Common myeloid progenitor, CD34-positive (primary cell): ENCODE data around the gene MGAT4C. TPM values are rescaled to one million over a fixed set of nuclear protein-coding genes. Genes with fewer than 3 reads are reported as not detected.
"Not testable (repeated sequence)": the region's sequence is repeated elsewhere in the genome, so short reads cannot be mapped to it uniquely, and the experiment has no call there.

ENCODE experiments used
- CTCF ChIA-PET: fragments of 350-600 bp; sonication (Branson Sonifier 250); formaldehyde crosslinking; loops from one replicate; lab custom pipeline; 2021; ENCODE audit warnings: antibody characterized with exemption; lab: Charles Lee
- POLR2A ChIA-PET: fragments of 350-600 bp; sonication (Branson Sonifier 250); formaldehyde crosslinking; loops from one replicate; lab custom pipeline; 2021; ENCODE audit warnings: antibody characterized with exemption; lab: Charles Lee
- DNase-seq, 3 donors: peaks; one replicate each; pipeline versions ENCODE4 v3.0.0 to v3.0.0-alpha.2; 2013
- H3K27ac ChIP-seq, 2 experiments: 1 replicate in 1 of 2; 2 replicates in 1 of 2; pipeline ENCODE4 v1.7.0; 2013; ENCODE audit warnings: inconsistent platforms in 2 of 2, low read length in 2 of 2, mild to moderate bottlenecking in 2 of 2, low read depth in 1 of 2, moderate library complexity in 1 of 2; ENCODE audit not compliant: severe bottlenecking in 2 of 2, insufficient read depth in 1 of 2, poor library complexity in 1 of 2
- H3K27me3 ChIP-seq, 5 experiments: replicated peaks in 2 of 5; 1 replicate in 3 of 5; 2 replicates in 2 of 5; pipeline versions ENCODE4 v1.6.1 to v1.7.0; 2013; ENCODE audit warnings: low read length in 4 of 5, mild to moderate bottlenecking in 2 of 5, moderate library complexity in 2 of 5, inconsistent platforms in 1 of 5; ENCODE audit not compliant: insufficient read depth in 5 of 5, control insufficient read depth in 4 of 5
- H3K36me3 ChIP-seq, 4 experiments: 1 replicate in 2 of 4; 2 replicates in 2 of 4; pipeline versions ENCODE4 v1.6.1 to v1.7.0; 2013; ENCODE audit warnings: low read length in 3 of 4, control low read depth in 1 of 4, mild to moderate bottlenecking in 1 of 4; ENCODE audit not compliant: control insufficient read depth in 4 of 4, insufficient read depth in 4 of 4
- H3K4me1 ChIP-seq, 4 experiments: 1 replicate in 3 of 4; 2 replicates in 1 of 4; pipeline versions ENCODE4 v1.6.1 to v1.7.1; 2013; ENCODE audit warnings: low read length in 3 of 4, mild to moderate bottlenecking in 3 of 4, control low read depth in 1 of 4, inconsistent platforms in 1 of 4, moderate library complexity in 1 of 4; ENCODE audit not compliant: control insufficient read depth in 4 of 4, insufficient read depth in 4 of 4; ENCODE audit errors: control extremely low read depth in 1 of 4
- H3K4me3 ChIP-seq, 7 experiments: 1 replicate in 4 of 7; 2 replicates in 3 of 7; pipeline versions ENCODE4 v1.5.1 to v1.7.0; 2013; ENCODE audit warnings: mild to moderate bottlenecking in 7 of 7, low read length in 6 of 7, moderate library complexity in 6 of 7, inconsistent platforms in 2 of 7, low read depth in 2 of 7, control low read depth in 1 of 7; ENCODE audit not compliant: insufficient read depth in 4 of 7, control insufficient read depth in 1 of 7; ENCODE audit errors: extremely low read depth in 1 of 7
- H3K9me3 ChIP-seq, 5 experiments: 1 replicate in 4 of 5; 2 replicates in 1 of 5; pipeline versions ENCODE4 v1.6.1 to v1.7.1; 2013; ENCODE audit warnings: low read length in 4 of 5, mild to moderate bottlenecking in 2 of 5, inconsistent platforms in 1 of 5, low read depth in 1 of 5, moderate library complexity in 1 of 5; ENCODE audit not compliant: control insufficient read depth in 4 of 5, insufficient read depth in 2 of 5; ENCODE audit errors: control extremely low read depth in 1 of 5
- WGBS: methylation state at CpG from one replicate; pipeline ENCODE4 v1.1.5; 2013; ENCODE audit not compliant: insufficient coverage; 5-methylcytosine and 5-hydroxymethylcytosine counted together
- polyA plus RNA-seq: library from polyadenylated mRNA; unstranded; fragments of 120-200 nt; gene quantifications from one replicate; pipeline ENCODE4 v1.2.1, GENCODE V29; 2013

MGAT4C gene
- not detected for polyA plus RNA-seq

DNA sequence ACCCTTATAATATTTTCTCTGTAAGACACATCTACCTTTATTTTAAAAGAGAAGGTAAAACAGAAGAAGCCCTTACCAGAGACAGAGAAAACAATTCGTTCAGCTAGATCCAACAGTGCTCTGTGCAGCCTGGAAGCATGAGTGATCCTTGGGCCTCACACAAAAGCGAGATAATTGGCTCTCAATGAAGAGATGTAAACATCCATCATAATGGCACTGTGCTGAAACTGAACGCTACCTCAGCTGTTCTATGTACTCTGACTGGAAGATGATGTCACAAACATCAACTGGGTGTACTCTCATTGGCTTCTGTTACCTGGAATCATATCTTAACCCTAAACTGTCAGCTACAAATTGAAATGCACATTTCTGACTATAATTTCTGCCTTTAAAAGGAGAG is at the start of gene MGAT4C:
TSS of gene MGAT4C (minus strand) at position 229 of the 400 bp plus-strand sequence.
- 88% methylated on average over 3 of the region's 3 CpGs for WGBS
- Histone ChIP-seq H3K4me3 (no peak within 1 kb of the TSS), H3K9me3 (no peaks in the 10 kb centered on the region), H3K36me3 (no peaks in the 10 kb centered on the region), H3K27ac (no peak within 1 kb of the TSS), H3K27me3 (no peaks in the 10 kb centered on the region), H3K4me1 (no peaks in the 10 kb centered on the region)
- no peak for DNase-seq
- ChIA-PET CTCF (no interaction called here), POLR2A (no interaction called here)

DNA sequence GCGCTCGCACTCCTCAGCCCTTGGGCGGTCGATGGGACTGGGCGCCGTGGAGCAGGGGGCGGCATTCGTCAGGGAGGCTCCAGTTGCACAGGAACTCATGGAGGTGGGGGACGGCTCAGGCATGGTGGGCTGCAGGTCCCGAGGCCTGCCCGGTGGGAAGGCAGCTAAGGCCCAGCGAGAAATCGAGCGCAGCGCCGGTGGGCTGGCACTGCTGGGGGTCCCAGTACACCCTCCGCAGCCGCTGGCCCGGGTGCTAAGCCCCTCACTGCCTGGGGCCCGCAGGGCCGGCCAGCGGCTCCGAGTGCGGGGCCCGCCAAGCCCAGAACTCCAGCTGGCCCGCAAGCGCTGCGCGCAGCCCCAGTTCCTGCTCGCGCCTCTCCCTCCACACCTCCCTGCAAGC is 40.2 kb upstream of the MGAT4C start:
- H3K27ac ChIP-seq, H3K4me1 ChIP-seq, CTCF ChIA-PET, POLR2A ChIA-PET, DNase-seq, H3K36me3 ChIP-seq, H3K27me3 ChIP-seq, H3K4me3 ChIP-seq, H3K9me3 ChIP-seq: not testable (repeated sequence)
- WGBS, result 95% methylated on average over 29 of the region's 31 CpGs

- H3K27ac ChIP-seq, result no peak overlapping the region
- no peaks in the 10 kb centered on the region for H3K9me3 ChIP-seq
- no peak overlapping the region for H3K4me3 ChIP-seq
- H3K4me1 ChIP-seq, result no peaks in the 10 kb centered on the region
- no peaks in the 10 kb centered on the region for H3K27me3 ChIP-seq
- ChIA-PET POLR2A (no interaction called here), CTCF (interaction anchor here (0.6 kb wide), 1 partner anchor 67 kb away, joined by 3 read pairs; no protein-coding TSS in a partner anchor)
- DNase-seq, result no peak
- WGBS, result 82% methylated on average over 3 of the region's 3 CpGs
- H3K36me3 ChIP-seq, result no peaks in the 10 kb centered on the region
Measured at GRCh38 chr12:86293682-86294240, 37.6 kb upstream of the MGAT4C start.

- Histone ChIP-seq H3K27me3 (no peaks in the 10 kb centered on the region), H3K9me3 (no peaks in the 10 kb centered on the region), H3K36me3 (no peaks in the 10 kb centered on the region), H3K27ac (no peak overlapping the region), H3K4me1 (no peaks in the 10 kb centered on the region), H3K4me3 (no peak overlapping the region)
- POLR2A ChIA-PET, result no interaction called here
- CTCF ChIA-PET, result no interaction called here
- DNase-seq, result no peak
- WGBS, result 83% methylated on average over 1 of the region's 3 CpGs
Measured at GRCh38 chr12:86292480-86292879, 36.3 kb upstream of the MGAT4C start.

DNA sequence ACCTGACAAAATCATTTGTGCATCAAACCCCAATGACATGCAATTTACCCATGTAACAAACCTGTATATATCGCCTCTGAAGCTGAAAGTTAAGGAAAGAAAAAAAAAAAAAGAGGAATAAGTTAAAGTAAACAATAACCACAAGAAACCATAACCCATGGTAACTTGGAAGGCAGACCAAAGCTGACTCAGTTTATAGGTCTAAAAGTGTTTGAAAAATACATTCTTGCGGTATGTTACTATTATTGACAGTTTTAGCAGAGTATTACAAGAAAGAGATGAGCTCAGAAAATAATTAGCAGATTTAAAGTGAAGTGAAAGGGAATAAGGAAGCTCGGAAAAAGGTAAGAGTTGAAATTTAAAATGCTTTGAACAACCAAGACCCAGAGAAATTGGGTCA is 34.4 kb upstream of the MGAT4C start:
- Histone ChIP-seq H3K27ac (no peak overlapping the region), H3K27me3 (no peaks in the 10 kb centered on the region), H3K36me3 (no peaks in the 10 kb centered on the region), H3K4me3 (no peak overlapping the region), H3K9me3 (no peaks in the 10 kb centered on the region), H3K4me1 (no peaks in the 10 kb centered on the region)
- 100% methylated on average over 2 of the region's 3 CpGs for WGBS
- no peak for DNase-seq
- ChIA-PET CTCF (no interaction called here), POLR2A (no interaction called here)

GRCh38 chr12:86286119-86286518 is 29.9 kb upstream of the MGAT4C start:
- Histone ChIP-seq H3K27ac (no peak overlapping the region), H3K9me3 (no peaks in the 10 kb centered on the region), H3K4me1 (no peaks in the 10 kb centered on the region), H3K27me3 (no peaks in the 10 kb centered on the region), H3K4me3 (no peak overlapping the region), H3K36me3 (no peaks in the 10 kb centered on the region)
- CTCF ChIA-PET, result no interaction called here
- POLR2A ChIA-PET, result no interaction called here
- DNase-seq, result no peak
- WGBS, result no CpG with 5 or more reads among the region's 2 CpGs

DNA sequence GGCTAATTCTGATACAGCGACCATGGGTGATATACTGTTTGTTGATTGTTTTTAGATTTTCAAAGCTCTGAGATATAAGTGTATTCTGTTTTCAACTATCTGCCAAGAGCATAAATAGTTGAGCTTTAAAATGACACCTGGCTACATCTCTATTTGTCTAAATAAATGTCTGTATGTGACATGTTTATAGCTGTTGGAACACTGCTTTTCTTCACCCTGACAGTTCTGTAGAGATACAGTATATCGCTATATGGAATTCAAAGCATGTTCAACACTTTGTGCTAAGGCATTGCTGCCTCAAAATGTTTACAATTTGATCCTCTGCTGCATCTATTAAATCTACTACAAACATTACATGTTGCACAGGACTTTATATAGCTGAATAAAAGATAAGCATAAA is 27.4 kb upstream of the MGAT4C start:
- no peaks in the 10 kb centered on the region for H3K27me3 ChIP-seq

More for the DNA sequence above, 27.4 kb upstream of the MGAT4C start:
- Histone ChIP-seq H3K36me3 (no peaks in the 10 kb centered on the region), H3K4me1 (no peaks in the 10 kb centered on the region), H3K27ac (no peak overlapping the region), H3K9me3 (no peaks in the 10 kb centered on the region), H3K4me3 (no peak overlapping the region)
- POLR2A ChIA-PET, result no interaction called here
- CTCF ChIA-PET, result no interaction called here
- WGBS, result 60% methylated on average over 1 of the region's 2 CpGs
- DNase-seq, result no peak
